GM21515 (cell line): ENCODE results near the gene DNAI7.

Experiments
- ATAC-seq: cut with Tn5 transposase; IDR thresholded peaks from one replicate; pipeline ENCODE4 v1.9.1; 2021; ENCODE audit not compliant: unreplicated experiment

Gene DNAI7

GRCh38 chr12:25102402-25102801 lies 92.6 kb downstream of the DNAI7 start:
- no peak for ATAC-seq

DNA sequence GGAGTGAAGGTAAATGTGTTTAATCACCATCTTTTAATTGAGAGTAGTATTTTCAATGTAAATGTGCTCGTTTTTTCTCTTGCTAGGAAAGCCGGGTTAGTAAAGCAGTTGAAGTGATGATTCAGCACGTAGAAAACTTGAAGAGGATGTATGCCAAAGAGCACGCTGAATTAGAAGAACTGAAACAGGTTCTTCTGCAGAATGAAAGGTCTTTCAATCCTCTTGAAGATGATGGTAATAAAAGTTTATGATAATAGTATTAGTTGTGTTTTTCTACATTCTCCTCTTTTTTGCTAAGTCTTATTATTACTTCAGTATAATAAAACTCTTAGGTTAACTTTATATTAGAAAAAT lies 93.9 kb downstream of the DNAI7 start:
- ATAC-seq, result no peak

DNA sequence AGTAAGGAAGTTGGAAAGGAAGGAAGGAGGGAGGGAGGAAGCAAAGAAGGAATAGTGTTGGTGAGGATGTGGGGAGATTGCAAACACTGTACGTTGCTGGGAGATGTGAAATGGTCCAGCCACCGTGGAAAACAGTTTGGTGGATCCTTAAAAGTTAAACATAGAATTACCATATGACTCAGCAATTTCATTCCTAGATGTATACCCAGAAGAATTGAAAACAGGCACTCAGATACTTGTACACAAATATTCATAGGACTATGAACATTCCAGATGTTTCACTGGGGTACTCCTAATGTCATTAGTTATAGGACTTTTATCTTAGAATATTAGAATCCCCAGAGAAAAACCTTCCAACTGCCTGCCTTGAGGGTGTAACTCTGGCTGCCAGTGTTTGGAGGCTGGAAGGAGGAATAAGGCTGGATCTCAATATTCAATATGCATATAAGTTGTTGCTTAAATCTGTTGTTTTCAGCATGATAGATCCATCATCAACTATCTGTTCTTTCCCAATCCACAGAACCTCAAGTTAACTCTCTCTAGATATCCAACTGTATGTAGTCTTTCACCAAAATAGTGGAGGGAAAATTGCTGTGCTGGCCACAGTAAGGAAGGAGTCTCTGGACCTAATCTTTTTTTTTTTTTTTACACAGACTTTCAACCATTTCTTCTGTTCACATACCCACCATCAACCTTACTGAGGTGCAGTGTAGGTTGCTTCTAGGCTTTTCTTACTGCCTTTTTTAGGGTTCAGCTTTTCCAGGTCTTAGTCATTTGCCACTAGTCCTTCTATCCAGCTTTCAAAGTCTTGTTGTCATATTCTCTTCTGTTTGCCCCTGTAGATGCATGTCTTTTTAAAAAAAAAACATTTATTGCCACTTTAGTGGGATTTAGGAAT lies 94.5 kb downstream of the DNAI7 start:
- no peak for ATAC-seq

GRCh38 chr12:25099010-25099409 lies 96.0 kb downstream of the DNAI7 start:
- ATAC-seq, result no peak

DNA sequence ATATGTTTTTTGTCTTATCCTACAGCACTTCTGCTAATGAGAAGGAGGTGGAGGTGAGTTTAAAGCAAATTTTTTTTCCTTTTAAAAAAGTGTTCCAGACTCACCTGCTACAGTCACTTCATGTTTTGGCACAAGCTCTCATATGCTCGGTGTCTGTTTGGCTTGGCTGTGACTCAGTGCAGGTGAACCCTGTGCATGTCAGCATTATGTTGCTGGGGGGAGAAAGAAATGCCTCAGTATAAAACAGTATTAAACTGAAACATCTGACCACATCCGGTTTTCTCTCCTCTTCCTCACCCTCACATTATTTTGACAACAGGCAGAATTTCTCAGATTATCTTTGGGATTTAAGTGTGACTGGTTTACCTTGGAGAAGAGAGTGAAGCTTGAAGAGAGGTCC lies 105.2 kb downstream of the DNAI7 start:
- ATAC-seq, result no peak

GRCh38 chr12:25087596-25087995 lies 107.4 kb downstream of the DNAI7 start:
- no peak for ATAC-seq

DNA sequence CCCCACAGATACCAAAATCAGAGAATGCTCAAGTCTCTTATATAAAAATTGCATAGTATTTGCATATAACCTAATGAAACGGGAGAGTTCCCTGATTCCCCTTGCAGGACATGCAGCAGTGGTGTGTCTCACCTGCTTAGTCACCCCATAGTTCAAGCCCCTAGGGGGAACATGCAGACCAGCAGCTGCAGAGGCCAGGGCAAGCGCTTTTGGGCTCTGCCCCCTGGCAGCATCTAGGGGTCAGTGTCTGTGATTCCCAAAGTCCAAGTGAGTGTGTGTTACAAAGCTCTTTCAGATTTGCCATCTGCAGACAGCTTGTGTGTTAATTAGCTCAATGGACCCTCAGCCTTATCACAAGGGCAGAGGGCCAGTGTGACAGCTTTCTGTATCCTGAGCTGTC lies 110.1 kb downstream of the DNAI7 start:
- ATAC-seq, result no peak

GRCh38 chr12:25083211-25083610 lies 111.7 kb downstream of the DNAI7 start:
- no peak for ATAC-seq

- ATAC-seq, result no peak
Measured at GRCh38 chr12:25082628-25083027, 112.3 kb downstream of the DNAI7 start.

GRCh38 chr12:25079393-25079792 lies 115.6 kb downstream of the DNAI7 start:
- no peak for ATAC-seq

- peak; percentile 63 for ATAC-seq
Measured at GRCh38 chr12:25074954-25075353, 120.0 kb downstream of the DNAI7 start.

DNA sequence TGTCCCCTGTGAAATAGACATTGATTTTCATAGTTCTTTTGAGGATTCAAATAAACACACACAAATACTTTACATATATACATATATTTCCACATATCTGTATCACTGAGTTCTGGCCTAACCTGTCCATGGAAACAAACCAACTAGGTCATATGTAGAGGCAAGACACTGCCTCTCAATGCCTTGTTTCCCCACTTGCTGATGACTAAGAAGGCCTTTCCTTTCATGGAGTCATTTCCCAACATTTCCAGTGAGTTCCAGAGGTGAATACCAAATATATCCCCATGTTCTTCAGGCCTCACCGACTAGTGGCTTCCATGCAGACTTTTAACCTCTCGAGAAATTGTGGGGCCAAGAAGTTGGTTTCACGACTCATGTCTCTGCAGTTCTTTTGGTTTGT lies 120.8 kb downstream of the DNAI7 start:
- no peak for ATAC-seq

DNA sequence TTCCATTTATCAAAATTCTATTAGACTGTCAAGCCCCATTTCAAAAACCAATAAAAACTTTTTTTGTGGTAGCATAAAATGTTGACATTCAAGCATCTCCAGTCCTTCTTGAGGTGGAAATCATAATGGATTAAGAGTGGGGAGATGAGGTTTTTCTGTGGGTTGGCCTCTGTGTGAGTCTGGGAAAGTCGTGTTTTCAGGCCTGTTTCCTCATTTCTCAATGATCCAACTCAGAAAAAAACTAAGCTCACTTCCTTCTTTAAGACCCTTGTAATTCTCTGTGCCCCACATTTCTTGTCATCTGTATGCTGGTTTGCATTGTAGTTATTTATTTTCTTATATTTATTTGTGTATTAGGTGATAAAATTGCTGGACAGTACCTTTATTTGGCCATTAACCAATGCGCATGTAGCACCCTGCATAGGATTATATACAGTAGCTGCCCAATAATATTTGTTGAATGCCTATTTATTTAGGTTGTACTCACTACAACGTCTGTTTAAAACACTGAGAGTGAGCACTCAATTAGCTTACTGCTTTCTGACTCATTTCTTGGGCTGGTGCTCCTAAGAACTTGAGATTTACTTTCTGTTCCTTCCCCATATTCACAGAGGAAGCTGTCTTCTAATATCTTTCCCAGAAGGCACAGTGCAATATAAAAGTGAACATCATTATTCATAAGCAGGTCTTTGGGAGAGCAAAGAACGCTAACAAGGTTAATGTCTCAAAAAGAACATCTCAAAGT lies 121.9 kb downstream of the DNAI7 start:
- ATAC-seq, result no peak

- no peak for ATAC-seq
Measured at GRCh38 chr12:25071366-25071765, 123.6 kb downstream of the DNAI7 start.

- ATAC-seq, result no peak
Measured at GRCh38 chr12:25069224-25069623, 125.7 kb downstream of the DNAI7 start.

GRCh38 chr12:25065035-25065434 lies 129.9 kb downstream of the DNAI7 start:
- ATAC-seq, result no peak

DNA sequence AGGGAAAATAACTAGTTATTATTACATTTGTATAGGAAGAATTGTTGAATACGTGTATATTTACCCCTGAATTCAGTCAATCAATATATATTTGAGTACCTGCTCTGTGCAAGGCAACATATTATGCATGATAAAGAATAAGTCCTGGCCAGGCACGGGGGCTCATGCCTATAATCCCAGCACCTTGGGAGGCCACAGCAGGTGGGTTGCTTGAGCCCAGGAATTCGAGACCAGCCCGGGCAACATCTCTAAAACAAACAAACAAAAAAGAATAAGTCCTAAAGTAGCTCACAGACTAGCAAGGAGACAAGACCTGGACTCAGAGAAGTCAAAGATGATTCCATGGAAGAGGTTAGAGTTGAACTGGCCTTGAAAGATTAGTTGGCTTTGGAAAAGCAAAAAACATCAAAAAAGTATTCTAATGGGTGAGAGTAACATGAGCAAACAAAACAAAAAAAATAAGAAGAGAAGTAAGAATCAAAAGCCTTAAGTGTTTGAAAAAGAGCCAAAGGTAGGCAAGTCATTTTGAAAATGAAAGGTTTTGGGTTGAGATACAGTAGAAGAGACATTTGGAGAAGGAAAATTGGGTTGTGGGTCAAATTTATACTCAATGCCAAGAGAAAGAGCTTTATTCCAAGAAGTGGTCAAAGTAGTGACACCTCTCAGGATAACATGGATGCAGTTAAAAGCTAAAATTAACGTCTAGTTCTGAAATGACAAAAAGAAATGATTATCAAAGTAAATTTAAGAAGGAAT lies 130.9 kb downstream of the DNAI7 start:
- no peak for ATAC-seq

DNA sequence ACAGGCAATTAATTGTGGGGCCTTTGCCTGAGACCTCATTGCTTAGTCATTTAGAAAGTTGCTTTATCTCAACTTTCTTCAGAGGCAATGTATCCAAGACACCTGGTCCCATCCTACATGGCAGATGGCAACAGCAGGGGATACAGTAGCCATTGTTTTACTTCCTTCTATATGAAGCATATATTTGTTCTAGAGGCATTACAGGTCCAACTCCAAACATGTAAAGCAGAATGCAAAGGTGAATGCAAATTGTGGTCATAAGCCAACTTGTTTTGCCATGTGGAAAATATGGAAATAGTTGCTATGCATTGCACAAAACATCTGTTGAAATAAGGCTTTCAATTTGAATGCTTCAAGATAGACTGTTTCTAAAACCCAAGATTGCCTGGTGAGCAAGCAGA lies 136.3 kb downstream of the DNAI7 start:
- peak; percentile 46 for ATAC-seq
